Esophagus muscularis mucosa (tissue), 4 donors: ENCODE data around the gene FBXO28. TPM values are rescaled to one million over a fixed set of nuclear protein-coding genes. Genes with fewer than 3 reads are reported as not detected.

Experiments used
- small RNA-seq, 3 donors: library from RNA; depleted of rRNA; stranded (forward); fragments of <200 nt; gene quantifications; one replicate each; pipeline ENCODE3, GENCODE V24; 2016
- total RNA-seq, 4 donors: library from RNA; depleted of rRNA; stranded (reverse); fragments of >200 nt; gene quantifications; one replicate each; pipeline versions ENCODE4 v1.1.0 to v1.2.1, GENCODE V29; 2016

Gene FBXO28
- total RNA-seq, 4 donors from 2014 or later = 23.1 to 29.8 (median 26.3) TPM

Small RNAs within 50 kb of the gene (small RNA-seq; reads per million reads assigned to genes)
- gene AC092809.3 (0 to 0.56 (median 0) reads per million in 3 donors), gene RF00139 (0 reads per million in 3 donors), gene RN7SKP49 (0 reads per million in 3 donors)

Other genes starting within 250 kb of the FBXO28 start
- 100 to 1,000 TPM; 117 to 152 (median 124) TPM for gene DEGS1, start 69.1 kb downstream of the FBXO28 start, total RNA-seq
- gene NVL, start 216.1 kb downstream of the FBXO28 start, total RNA-seq = 10 to 100 TPM; 11.0 to 19.5 (median 15.9) TPM
- gene CNIH4, start 242.8 kb downstream of the FBXO28 start, total RNA-seq = 10 to 100 TPM; 34.0 to 61.0 (median 46.9) TPM